Heart left ventricle (tissue), 16 donors: ENCODE results near the gene PCBP3. TPM values are rescaled to one million over a fixed set of nuclear protein-coding genes. Genes with fewer than 3 reads are reported as not detected.

Source experiments
- ATAC-seq, 4 donors: fragments of 200-7000 bp; cut with Tn5 transposase; one replicate each; pipeline ENCODE4 v1.9.1; 2020 to 2022; ENCODE audit warnings: moderate library complexity in 4 of 4, mild to moderate bottlenecking in 3 of 4, moderate number of reproducible peaks in 1 of 4
- DNase-seq, 5 donors: peaks; one replicate each; pipeline ENCODE4 v3.0.0-alpha.2; 2020
- H3K27ac ChIP-seq, 12 donors: fragments of 200-600 bp; sonication (generic) in 4 of 12; one replicate each; pipeline versions ENCODE4 v1.5.0 to v1.8.0; 2016 to 2022; ENCODE audit warnings: mild to moderate bottlenecking in 2 of 12
- H3K27me3 ChIP-seq, 9 donors: fragments of 200-600 bp; sonication (generic) in 2 of 9; one replicate each; pipeline versions ENCODE4 v1.5.1 to v1.8.0; 2016 to 2022; ENCODE audit warnings: mild to moderate bottlenecking in 3 of 9
- H3K36me3 ChIP-seq, 9 donors: fragments of 200-600 bp; sonication (generic) in 2 of 9; one replicate each; pipeline versions ENCODE4 v1.5.0 to v1.8.0; 2018 to 2022; ENCODE audit warnings: mild to moderate bottlenecking in 2 of 9
- H3K4me1 ChIP-seq, 12 donors: fragments of 200-600 bp; sonication (generic) in 4 of 12; one replicate each; pipeline versions ENCODE4 v1.5.0 to v1.8.0; 2016 to 2022; ENCODE audit warnings: mild to moderate bottlenecking in 3 of 12
- H3K4me3 ChIP-seq, 12 donors: fragments of 200-600 bp; sonication (generic) in 4 of 12; one replicate each; pipeline versions ENCODE4 v1.5.0 to v1.8.0; 2017 to 2022; ENCODE audit warnings: mild to moderate bottlenecking in 9 of 12, moderate library complexity in 4 of 12
- H3K9me3 ChIP-seq, 12 donors: fragments of 200-600 bp; sonication (generic) in 4 of 12; one replicate each; pipeline versions ENCODE4 v1.5.0 to v1.8.0; 2016 to 2022; ENCODE audit warnings: mild to moderate bottlenecking in 1 of 12
- CTCF ChIP-seq, 12 donors: fragments of 200-600 bp; sonication (generic) in 4 of 12; IDR thresholded peaks; one replicate each; pipeline versions ENCODE4 v1.5.0 to v1.8.0; 2018 to 2022; ENCODE audit warnings: antibody characterized with exemption in 12 of 12, mild to moderate bottlenecking in 5 of 12
- POLR2A ChIP-seq, 2 donors: fragments of 450-650 bp; IDR thresholded peaks; one replicate each; pipeline ENCODE4 v1.6.1; 2017; ENCODE audit warnings: antibody characterized with exemption in 2 of 2, mild to moderate bottlenecking in 2 of 2, moderate library complexity in 2 of 2
- WGBS, 4 donors: extraction: QIAGEN DNeasy Blood & Tissue Kit in 2 of 4; methylation state at CpG; one replicate each; pipeline versions ENCODE4 v1.1.5 to v1.1.7; 2013 to 2018; 5-methylcytosine and 5-hydroxymethylcytosine counted together
- intact Hi-C, 10 donors: fragments of 100-400 bp; cut with DNase I; formaldehyde crosslinking; loops; one replicate each; pipeline versions ENCODE4 v1.11.1 to v1.14.2; 2022
- polyA plus RNA-seq, 2 donors: library from polyadenylated mRNA; stranded (reverse); fragments of 200-250 nt; gene quantifications; one replicate each; pipeline ENCODE4 v1.2.3, GENCODE V29; 2013
- total RNA-seq, 9 donors: library from RNA; depleted of rRNA in 2 of 9; stranded (reverse); fragments of >200 nt in 2 of 9; fragmentation: NEBNext Ultra II Directional in 3 of 9; extraction: Animal tissue kit (Norgen Biotek cat#: 25700) in 3 of 9; gene quantifications; one replicate each; pipeline versions ENCODE4 v1.1.0 to v1.2.4, GENCODE V29; 2016 to 2023
- donor health status: ischemic (EF 13 %, LVEDD 7.1; RV severe dilation, severe dysfunction).
- donor health status: healthy with polysubstance abuse.
- donor health status: DM: no; HTN: yes; CAD: no.
- donor health status: DM: no; HTN: no; CAD: no.
- donor health status: ischemic (EF 25% LVEDD 6.9; RV normal size, moderate dysfunction).
- donor health status: ischemic (EF 25% LVEDD 5.7; RV mildly dilated, moderate dysfunction).
- donor health status: healthy.
- donor health status: DM: yes; HTN: yes; CAD: no.
- donor health status: ischemic (EF 35%, LVEDD 5.7; RV mildly dilated, moderate dysfunction).
- donor health status: nonischemic (EF 11% LVEDD 7.7; RV severe dilation, severe dysfunction).
- donor health status: DM: yes; HTN: yes; CAD: no.
- donor health status: PGD.
- donor health status: ischemic (EF 29% LVEDD 5.4; RV normal size, mild dysfunction).
- donor health status: nonischemic (EF 23%, LVEDD 6.1; RV moderate dilation, normal function).

Gene PCBP3
- total and polyA plus RNA-seq, 11 donors, result 0.72 to 11.4 (median 2.5) TPM; not detected in 1

GRCh38 chr21:45739218-45740087 is 95.9 kb downstream of the PCBP3 start:
- TF ChIP-seq POLR2A (IDR thresholded peaks at IDR 0.05) (no peak), CTCF (IDR thresholded peaks at IDR 0.05) (no peak)
- peaks cover 0 to 5% (median 0%) of the 10 kb centered on the region in 9 donors for H3K27me3 ChIP-seq
- no peak overlapping the region for H3K27ac ChIP-seq
- no peak overlapping the region for H3K4me3 ChIP-seq
- 59 to 70% (median 69%) methylated on average over 5 of the region's 5 CpGs for WGBS, 4 donors
- intact Hi-C loops, result no loop called here
- peaks cover 0 to 7% (median 0%) of the 10 kb centered on the region in 12 donors for H3K4me1 ChIP-seq
- no peaks in the 10 kb centered on the region for H3K9me3 ChIP-seq
- DNase-seq (no peak), ATAC-seq (no peak)
- no peaks in the 10 kb centered on the region for H3K36me3 ChIP-seq

- peaks cover 0 to 7% (median 0%) of the 10 kb centered on the region in 12 donors for H3K4me1 ChIP-seq
- no peak for ATAC-seq
- no peak overlapping the region for H3K27ac ChIP-seq
- no peak overlapping the region for H3K4me3 ChIP-seq
- TF ChIP-seq CTCF (IDR thresholded peaks at IDR 0.05) (no peak), POLR2A (IDR thresholded peaks at IDR 0.05) (no peak)
- H3K9me3 ChIP-seq, result no peaks in the 10 kb centered on the region
- intact Hi-C loops, result no loop called here
- no peak for DNase-seq
- H3K36me3 ChIP-seq, result no peaks in the 10 kb centered on the region
- 75 to 82% (median 76%) methylated on average over 9 of the region's 9 CpGs for WGBS, 4 donors
- H3K27me3 ChIP-seq, result peaks cover 0 to 5% (median 0%) of the 10 kb centered on the region in 9 donors
Observed at GRCh38 chr21:45740088-45740440, 96.5 kb downstream of the PCBP3 start.

GRCh38 chr21:45740491-45741357 is 97.2 kb downstream of the PCBP3 start:
- peak in 1 of 4 donors; percentile 39 for ATAC-seq
- intact Hi-C loops, result no loop called here
- DNase-seq, result no peak

More at GRCh38 chr21:45740491-45741357, 97.2 kb downstream of the PCBP3 start:
- Histone ChIP-seq H3K9me3 (no peaks in the 10 kb centered on the region), H3K27ac (no peak overlapping the region), H3K4me3 (no peak overlapping the region), H3K36me3 (no peaks in the 10 kb centered on the region), H3K27me3 (peaks cover 0 to 3% (median 0%) of the 10 kb centered on the region in 9 donors), H3K4me1 (peaks cover 0 to under 1% (median 0%) of the 10 kb centered on the region in 12 donors)
- 59 to 67% (median 62%) methylated on average over 13 to 14 of the region's 14 CpGs for WGBS, 4 donors
- no peak for TF ChIP-seq CTCF (IDR thresholded peaks at IDR 0.05)
- no peak for TF ChIP-seq POLR2A (IDR thresholded peaks at IDR 0.05)
